ENCODE measurements around the gene RNF213.
A peak's percentile ranks its signal among the peaks of the same experiment; 100 is the strongest.

Gene RNF213

GRCh38 chr17:80415626-80416137, 155.0 kb downstream of the RNF213 start:
- no peak for DNase-seq (ENCODE audit: low read depth, low spot score)

GRCh38 chr17:80416260-80416939, 155.7 kb downstream of the RNF213 start:
- no peak for DNase-seq (ENCODE audit: low read depth, low spot score)

- no peak for DNase-seq (ENCODE audit: low read depth, low spot score)
These were observed 156.3 kb downstream of the RNF213 start for GRCh38 chr17:80416940-80417293.

- no peak for DNase-seq (ENCODE audit: low read depth, low spot score)
These were observed 157.9 kb downstream of the RNF213 start for GRCh38 chr17:80418589-80418988.

GRCh38 chr17:80419255-80419654, 158.6 kb downstream of the RNF213 start:
- DNase-seq (ENCODE audit: low read depth, low spot score) = no peak

- DNase-seq (ENCODE audit: low read depth, low spot score) = no peak
These were observed 160.9 kb downstream of the RNF213 start for GRCh38 chr17:80421381-80422090.

GRCh38 chr17:80422276-80422675, 161.6 kb downstream of the RNF213 start:
- DNase-seq (ENCODE audit: low read depth, low spot score) = no peak

GRCh38 chr17:80422981-80423380, 162.3 kb downstream of the RNF213 start:
- no peak for DNase-seq (ENCODE audit: low read depth, low spot score)

GRCh38 chr17:80423536-80424225, 163.0 kb downstream of the RNF213 start:
- no peak for DNase-seq (ENCODE audit: low read depth, low spot score)

- no peak for DNase-seq (ENCODE audit: low read depth, low spot score)
These were observed 163.6 kb downstream of the RNF213 start for GRCh38 chr17:80424261-80424660.

- DNase-seq (ENCODE audit: low read depth, low spot score) = no peak
These were observed 164.5 kb downstream of the RNF213 start for GRCh38 chr17:80424878-80425765.

GRCh38 chr17:80425835-80426426, 165.3 kb downstream of the RNF213 start:
- DNase-seq (ENCODE audit: low read depth, low spot score) = no peak

GRCh38 chr17:80426671-80427326, 166.1 kb downstream of the RNF213 start:
- DNase-seq (ENCODE audit: low read depth, low spot score) = peak; percentile 76

- no peak for DNase-seq (ENCODE audit: low read depth, low spot score)
These were observed 167.0 kb downstream of the RNF213 start for GRCh38 chr17:80427366-80428282.

- DNase-seq (ENCODE audit: low read depth, low spot score) = no peak
These were observed 167.7 kb downstream of the RNF213 start for GRCh38 chr17:80428363-80428762.

GRCh38 chr17:80428796-80429195, 168.1 kb downstream of the RNF213 start:
- no peak for DNase-seq (ENCODE audit: low read depth, low spot score)

GRCh38 chr17:80429356-80430275, 169.0 kb downstream of the RNF213 start:
- DNase-seq (ENCODE audit: low read depth, low spot score) = no peak

- DNase-seq (ENCODE audit: low read depth, low spot score) = no peak
These were observed 170.0 kb downstream of the RNF213 start for GRCh38 chr17:80430446-80431245.
